Activated CD8-positive, alpha-beta memory T cell treated with anti-CD3 and anti-CD28 coated beads, Interleukin-2, amount 50 U/mL, for 24 hours (primary cell): ENCODE results near the gene FN1.

Experiments used
- DNase-seq: peaks from one replicate; pipeline ENCODE4 v3.0.0-alpha.2; 2020; ENCODE audit errors: extremely low read depth

The FN1 gene

GRCh38 chr2:215441560-215442400, 5.9 kb upstream of the FN1 start:
- DNase-seq, result no peak

GRCh38 chr2:215439980-215440512, 4.2 kb upstream of the FN1 start:
- DNase-seq, result no peak

GRCh38 chr2:215439404-215439803, 3.5 kb upstream of the FN1 start:
- DNase-seq, result no peak

- no peak for DNase-seq
Measured at GRCh38 chr2:215437614-215438013, 1.7 kb upstream of the FN1 start.

- no peak for DNase-seq
Measured at GRCh38 chr2:215436705-215437565, 1.1 kb upstream of the FN1 start.

- DNase-seq, result no peak
Measured at GRCh38 chr2:215435280-215435869, 493 bp downstream of the FN1 start.

- no peak for DNase-seq
Measured at GRCh38 chr2:215434447-215435279, 1.2 kb downstream of the FN1 start.

GRCh38 chr2:215432759-215433594, 2.9 kb downstream of the FN1 start:
- DNase-seq, result no peak

GRCh38 chr2:215431778-215432758, 3.8 kb downstream of the FN1 start:
- DNase-seq, result no peak

GRCh38 chr2:215431290-215431689, 4.6 kb downstream of the FN1 start:
- no peak for DNase-seq

- DNase-seq, result no peak
Measured at GRCh38 chr2:215430528-215431187, 5.2 kb downstream of the FN1 start.

- no peak for DNase-seq
Measured at GRCh38 chr2:215429424-215429823, 6.4 kb downstream of the FN1 start.

GRCh38 chr2:215428060-215428910, 7.6 kb downstream of the FN1 start:
- DNase-seq, result no peak

- no peak for DNase-seq
Measured at GRCh38 chr2:215427585-215427984, 8.3 kb downstream of the FN1 start.

- DNase-seq, result no peak
Measured at GRCh38 chr2:215425021-215425782, 10.7 kb downstream of the FN1 start.

- DNase-seq, result no peak
Measured at GRCh38 chr2:215423928-215424540, 11.8 kb downstream of the FN1 start.
